Retinal pigment epithelial cell (primary cell): ENCODE results near the gene TNRC6C.
"Not testable (repeated sequence)": the region's sequence is repeated elsewhere in the genome, so short reads cannot be mapped to it uniquely, and the experiment has no call there.

Experiments
- DNase-seq: peaks from one replicate; pipeline ENCODE4 v3.0.0-alpha.2; 2010; ENCODE audit warnings: low read depth
- H3K4me3 ChIP-seq: 2 replicates; pipeline ENCODE4 v1.5.1; 2011; ENCODE audit warnings: mild to moderate bottlenecking, low read length, control low read depth, moderate library complexity
- CTCF ChIP-seq: conservative IDR thresholded peaks from 2 replicates; pipeline ENCODE4 v1.5.1; 2011; ENCODE audit warnings: low read depth, low read length, control low read depth, inconsistent platforms

TNRC6C gene

GRCh38 chr17:77990301-77990700, 31.8 kb downstream of the TNRC6C start:
- TF ChIP-seq CTCF: no peak
- no peak overlapping the region for H3K4me3 ChIP-seq
- DNase-seq: no peak

- not testable (repeated sequence) for H3K4me3 ChIP-seq, DNase-seq
Observed at GRCh38 chr17:77993735-77994134, 35.2 kb downstream of the TNRC6C start.

- H3K4me3 ChIP-seq: no peak overlapping the region
- no peak for TF ChIP-seq CTCF
- no peak for DNase-seq
Observed at GRCh38 chr17:77995146-77995852, 36.8 kb downstream of the TNRC6C start.

- DNase-seq: no peak
- TF ChIP-seq CTCF: no peak
- H3K4me3 ChIP-seq: no peak overlapping the region
Observed at GRCh38 chr17:77996256-77996655, 37.8 kb downstream of the TNRC6C start.

GRCh38 chr17:77999413-78000173, 41.1 kb downstream of the TNRC6C start:
- no peak for TF ChIP-seq CTCF
- DNase-seq: no peak
- no peak overlapping the region for H3K4me3 ChIP-seq

GRCh38 chr17:78000341-78000740, 41.8 kb downstream of the TNRC6C start:
- no peak for TF ChIP-seq CTCF
- DNase-seq: no peak
- no peak overlapping the region for H3K4me3 ChIP-seq

- no peak for DNase-seq
- no peak for TF ChIP-seq CTCF
Observed at GRCh38 chr17:78001182-78001581, 42.7 kb downstream of the TNRC6C start.

More at GRCh38 chr17:78001182-78001581, 42.7 kb downstream of the TNRC6C start:
- H3K4me3 ChIP-seq: no peak overlapping the region
